IPS-NIHi11 (cell line): ENCODE results near the gene MAL.
A peak's percentile ranks its signal among the peaks of the same experiment; 100 is the strongest.

Source experiments
- DNase-seq: peaks from one replicate; pipeline ENCODE4 v3.0.0; 2012; ENCODE audit warnings: mixed read lengths, low spot score

MAL gene

GRCh38 chr2:95049961-95050360 lies 24.5 kb downstream of the MAL start:
- no peak for DNase-seq

GRCh38 chr2:95050385-95051300 lies 25.1 kb downstream of the MAL start:
- DNase-seq, result no peak

- DNase-seq, result no peak
These were observed 26.1 kb downstream of the MAL start for GRCh38 chr2:95051626-95052025.

- DNase-seq, result no peak
These were observed 26.8 kb downstream of the MAL start for GRCh38 chr2:95052307-95052706.

- DNase-seq, result no peak
These were observed 27.4 kb downstream of the MAL start for GRCh38 chr2:95052804-95053479.

- peak; percentile 61 for DNase-seq
These were observed 28.0 kb downstream of the MAL start for GRCh38 chr2:95053543-95053942.

- no peak for DNase-seq
These were observed 28.5 kb downstream of the MAL start for GRCh38 chr2:95054016-95054415.

- DNase-seq, result no peak
These were observed 29.8 kb downstream of the MAL start for GRCh38 chr2:95055262-95055661.

GRCh38 chr2:95056044-95056443 lies 30.5 kb downstream of the MAL start:
- no peak for DNase-seq

GRCh38 chr2:95056461-95057459 lies 31.3 kb downstream of the MAL start:
- no peak for DNase-seq

- no peak for DNase-seq
These were observed 32.2 kb downstream of the MAL start for GRCh38 chr2:95057535-95058370.

GRCh38 chr2:95058466-95058988 lies 33.0 kb downstream of the MAL start:
- no peak for DNase-seq

- DNase-seq, result no peak
These were observed 33.6 kb downstream of the MAL start for GRCh38 chr2:95058989-95059641.

- DNase-seq, result no peak
These were observed 34.3 kb downstream of the MAL start for GRCh38 chr2:95059656-95060370.

- no peak for DNase-seq
These were observed 35.1 kb downstream of the MAL start for GRCh38 chr2:95060446-95061118.

GRCh38 chr2:95061119-95061512 lies 35.6 kb downstream of the MAL start:
- DNase-seq, result no peak

- no peak for DNase-seq
These were observed 36.2 kb downstream of the MAL start for GRCh38 chr2:95061601-95062183.

GRCh38 chr2:95062242-95063085 lies 37.0 kb downstream of the MAL start:
- DNase-seq, result no peak
